GM10847 (cell line): ENCODE results near the gene ARMC2.

ENCODE experiments used
- POLR2A ChIP-seq: IDR thresholded peaks from 2 replicates; pipeline ENCODE4 v1.6.1; 2011; ENCODE audit not compliant: insufficient read length; ENCODE audit errors: extremely low read depth

The ARMC2 gene

GRCh38 chr6:108878942-108879341 lies 30.7 kb downstream of the ARMC2 start:
- no peak for TF ChIP-seq POLR2A

DNA sequence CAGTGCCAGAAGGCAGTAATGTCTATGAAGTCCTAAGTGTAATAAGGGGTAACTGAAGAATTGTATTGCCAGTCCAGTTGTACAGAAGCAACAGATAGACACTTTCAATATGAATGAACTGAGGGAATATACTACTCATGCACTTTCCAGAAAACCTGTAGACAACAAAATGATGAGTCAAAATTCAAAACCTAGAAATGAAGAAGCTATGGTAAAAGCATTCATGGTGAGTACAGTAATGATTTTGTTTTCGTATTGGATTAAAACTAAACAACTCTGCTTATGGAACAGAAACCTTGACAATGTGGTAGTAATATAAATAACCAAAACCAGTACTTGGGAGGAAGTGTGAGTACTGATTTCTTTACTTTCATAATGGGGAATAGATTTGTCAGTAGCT lies 35.0 kb downstream of the ARMC2 start:
- no peak for TF ChIP-seq POLR2A

GRCh38 chr6:108884211-108885059 lies 36.2 kb downstream of the ARMC2 start:
- TF ChIP-seq POLR2A, result no peak

GRCh38 chr6:108888052-108888451 lies 39.8 kb downstream of the ARMC2 start:
- no peak for TF ChIP-seq POLR2A

DNA sequence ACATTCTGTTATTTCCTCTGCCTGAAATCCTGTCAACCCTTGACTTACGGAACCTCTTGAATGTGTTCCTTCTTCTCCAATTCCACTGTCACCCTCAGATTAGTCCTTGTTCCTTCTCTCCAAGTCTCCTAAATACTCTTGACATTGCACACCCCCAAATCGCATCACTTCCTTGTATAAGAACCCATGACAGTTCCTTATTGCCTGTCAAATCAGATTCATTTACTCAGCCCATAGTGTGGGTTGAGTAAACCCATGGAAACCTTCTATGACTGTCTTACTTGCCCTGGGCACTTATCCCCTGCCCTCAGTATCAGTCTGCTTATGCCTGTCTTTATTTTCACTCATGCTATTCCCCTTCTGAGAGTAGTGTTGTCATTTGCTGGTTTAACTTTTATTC lies 40.5 kb downstream of the ARMC2 start:
- TF ChIP-seq POLR2A, result no peak

DNA sequence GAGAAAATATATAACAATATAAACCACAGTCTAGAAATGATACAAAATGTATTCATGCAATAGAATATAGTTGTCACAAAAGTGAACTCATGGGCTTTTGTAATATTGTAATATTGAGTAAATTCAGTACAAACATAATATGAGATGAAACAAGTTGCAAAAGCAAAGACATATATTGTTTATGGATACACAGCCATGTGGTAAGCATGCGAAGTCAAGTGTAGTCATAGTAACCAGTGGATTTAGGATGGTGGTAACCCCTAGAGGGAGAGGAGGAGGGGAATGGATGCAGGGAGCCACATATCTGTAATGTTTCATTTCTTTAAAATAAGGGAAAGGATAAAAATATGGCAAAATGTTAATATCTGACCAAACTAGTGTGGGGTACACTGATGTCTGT lies 47.3 kb downstream of the ARMC2 start:
- no peak for TF ChIP-seq POLR2A

GRCh38 chr6:108896111-108896661 lies 48.0 kb downstream of the ARMC2 start:
- TF ChIP-seq POLR2A, result no peak

GRCh38 chr6:108897371-108897770 lies 49.1 kb downstream of the ARMC2 start:
- no peak for TF ChIP-seq POLR2A

DNA sequence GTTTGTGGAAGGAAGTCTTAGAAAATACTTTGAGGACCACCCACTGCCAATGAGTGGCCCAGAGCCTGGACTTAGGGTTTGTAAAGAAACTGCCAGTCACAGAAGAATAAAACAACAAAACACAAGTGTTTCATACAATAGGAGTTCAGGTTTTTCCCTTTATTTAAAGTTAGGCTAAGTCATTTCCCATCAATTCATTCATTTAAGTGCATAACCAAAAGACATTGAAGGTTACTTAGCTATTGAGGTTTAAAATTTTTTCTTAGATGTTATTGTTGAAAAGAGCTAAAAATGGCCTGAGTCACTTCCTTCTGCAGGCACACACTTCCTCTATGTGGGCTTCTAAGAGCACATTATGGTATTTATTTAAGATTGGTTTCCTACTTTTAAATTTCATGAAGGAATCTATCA lies 54.2 kb downstream of the ARMC2 start:
- TF ChIP-seq POLR2A, result no peak

GRCh38 chr6:108903796-108904195 lies 55.6 kb downstream of the ARMC2 start:
- TF ChIP-seq POLR2A, result no peak

DNA sequence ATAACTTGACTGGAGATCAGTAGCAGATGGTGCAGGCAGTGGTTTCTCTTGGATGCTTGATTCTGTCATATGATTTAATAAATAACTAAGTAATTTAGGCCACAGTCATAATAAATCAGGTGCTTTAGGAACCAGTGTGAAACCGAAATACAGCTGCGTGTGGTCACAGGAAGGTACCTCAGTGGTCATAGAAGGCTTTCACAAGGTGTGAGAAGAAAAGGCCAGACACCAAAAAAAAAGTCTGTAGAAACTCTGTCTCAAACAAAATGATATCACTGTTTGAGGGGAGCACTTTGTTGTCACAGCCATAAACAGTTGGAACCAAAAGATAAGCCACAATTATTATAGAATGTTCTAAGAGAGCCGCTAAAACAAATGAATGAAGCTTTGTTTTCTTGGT lies 56.5 kb downstream of the ARMC2 start:
- no peak for TF ChIP-seq POLR2A

GRCh38 chr6:108914235-108915022 lies 66.2 kb downstream of the ARMC2 start:
- no peak for TF ChIP-seq POLR2A

DNA sequence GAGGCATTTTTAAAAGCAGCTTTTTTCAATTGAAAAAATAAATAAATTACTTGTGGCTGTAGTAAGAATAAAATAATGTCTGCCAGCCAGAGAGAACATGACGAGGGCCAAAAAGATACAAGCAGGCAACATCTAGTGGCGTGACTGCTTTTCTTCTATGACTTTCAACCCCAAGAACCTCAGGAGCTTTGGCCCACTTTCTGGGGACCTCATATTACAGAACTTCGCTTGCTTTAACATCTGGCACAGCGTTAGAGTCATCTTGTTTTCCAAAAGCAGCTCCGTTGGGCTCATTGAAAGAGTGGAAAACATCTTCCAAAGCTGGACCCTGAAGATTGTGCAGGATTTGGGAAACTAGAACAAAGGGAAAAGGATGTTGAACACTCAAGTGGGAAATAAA lies 67.0 kb downstream of the ARMC2 start:
- no peak for TF ChIP-seq POLR2A

- no peak for TF ChIP-seq POLR2A
Observed at GRCh38 chr6:108916026-108916686, 67.9 kb downstream of the ARMC2 start.

GRCh38 chr6:108920751-108921150 lies 72.5 kb downstream of the ARMC2 start:
- no peak for TF ChIP-seq POLR2A
